ENCODE results near the gene POU1F1. TPM values are rescaled to one million over a fixed set of nuclear protein-coding genes. Genes with fewer than 3 reads are reported as not detected.
"Not testable (repeated sequence)": the region's sequence is repeated elsewhere in the genome, so short reads cannot be mapped to it uniquely, and the experiment has no call there.

The POU1F1 gene
- total RNA-seq = not detected in 2 replicates

- DNase-seq (ENCODE audit: low read depth in 2 of 2) = no peak
These were observed at the start of gene POU1F1 for GRCh38 chr3:87276484-87276883. TSS of gene POU1F1 (minus strand) at chr3:87276584. CDS start at chr3:87276462, 122 bp downstream.

DNA sequence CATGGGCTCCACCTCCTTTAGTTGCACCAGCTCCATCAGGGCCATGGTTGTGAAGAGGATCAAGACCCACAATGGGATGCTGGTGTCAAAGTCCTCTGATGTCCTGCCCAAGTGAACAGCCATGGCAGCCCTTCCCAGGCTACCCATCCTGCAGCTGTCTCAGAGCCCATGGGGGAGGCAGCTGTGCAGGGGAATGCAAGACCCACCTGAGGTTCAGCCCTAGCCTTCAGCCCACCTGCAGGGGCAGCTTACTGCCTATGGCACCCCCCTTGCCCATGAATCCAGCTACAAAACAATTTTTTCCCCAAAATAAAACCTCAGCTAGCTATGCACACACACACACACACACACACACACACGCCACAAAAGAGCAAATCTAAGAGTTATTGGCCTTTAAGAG lies 48.2 kb upstream of the POU1F1 start:
- no peak for DNase-seq (ENCODE audit: low read depth in 2 of 2)

GRCh38 chr3:87320756-87321626 lies 44.6 kb upstream of the POU1F1 start:
- DNase-seq (ENCODE audit: low read depth in 2 of 2) = no peak

GRCh38 chr3:87318617-87319021 lies 42.2 kb upstream of the POU1F1 start:
- DNase-seq (ENCODE audit: low read depth in 2 of 2) = peak in 1 of 2 donors; percentile 5

GRCh38 chr3:87317779-87318178 lies 41.4 kb upstream of the POU1F1 start:
- DNase-seq (ENCODE audit: low read depth in 2 of 2) = no peak

DNA sequence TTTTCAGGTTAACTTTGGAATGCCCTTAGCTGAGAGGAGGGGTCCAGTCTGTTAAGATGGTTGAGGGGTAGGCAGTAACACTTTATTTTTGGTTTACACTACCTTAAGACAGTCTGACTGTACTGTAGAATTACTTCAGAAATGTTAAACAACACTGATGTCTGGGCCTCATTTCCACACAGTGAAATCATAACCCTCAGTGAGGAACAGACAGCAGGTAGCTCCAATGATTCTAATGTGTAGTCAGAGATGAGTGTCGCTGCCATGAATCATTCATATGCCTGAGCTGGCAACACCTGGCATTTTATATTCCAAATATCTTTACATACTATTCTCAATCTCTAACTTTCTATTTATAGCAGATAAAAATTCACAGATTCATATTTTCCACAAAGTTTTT lies 37.3 kb upstream of the POU1F1 start:
- no peak for DNase-seq (ENCODE audit: low read depth in 2 of 2)

GRCh38 chr3:87311309-87311708 lies 34.9 kb upstream of the POU1F1 start:
- no peak for DNase-seq (ENCODE audit: low read depth in 2 of 2)

- DNase-seq (ENCODE audit: low read depth in 2 of 2) = no peak
These were observed 33.2 kb upstream of the POU1F1 start for GRCh38 chr3:87309601-87310000.

GRCh38 chr3:87307805-87308204 lies 31.4 kb upstream of the POU1F1 start:
- peak; percentile 2 to 7 for DNase-seq (ENCODE audit: low read depth in 2 of 2)

DNA sequence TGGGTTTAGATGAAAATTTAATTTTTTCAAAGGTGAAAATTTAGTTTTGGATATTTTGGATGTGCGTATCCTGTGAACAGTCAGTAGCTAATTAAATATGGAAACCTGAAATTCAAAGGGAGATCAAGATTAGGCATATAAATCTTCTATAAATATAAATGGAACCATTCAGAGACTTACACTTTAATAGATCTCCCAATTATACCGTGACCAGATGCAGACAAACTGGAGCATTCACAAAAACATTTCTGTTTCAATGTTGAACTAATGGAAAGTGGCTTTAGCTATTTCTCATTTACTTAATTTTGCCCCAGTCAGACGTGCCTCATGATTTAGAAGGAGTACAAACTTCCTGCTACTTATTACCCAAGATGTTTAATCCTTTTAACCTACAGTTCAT lies 29.1 kb upstream of the POU1F1 start:
- DNase-seq (ENCODE audit: low read depth in 2 of 2) = no peak

DNA sequence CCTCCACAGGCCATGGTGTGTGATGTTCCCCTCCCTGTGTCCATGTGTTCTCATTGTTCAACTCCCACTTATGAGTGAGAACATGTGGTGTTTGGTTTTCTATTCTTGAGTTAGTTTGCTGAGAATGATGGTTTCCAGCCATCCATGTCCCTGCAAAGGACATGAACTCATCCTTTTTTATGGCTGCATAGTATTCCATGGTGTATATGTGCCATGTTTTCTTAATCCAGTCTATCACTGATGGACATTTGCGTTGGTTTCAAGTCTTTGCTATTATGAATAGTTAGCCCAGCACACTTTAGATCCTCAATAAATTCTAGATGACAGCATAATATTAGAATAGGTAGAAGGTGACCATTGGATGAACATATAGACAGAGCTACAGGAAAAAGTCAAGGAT lies 28.6 kb upstream of the POU1F1 start:
- not testable (repeated sequence) for DNase-seq (ENCODE audit: low read depth in 2 of 2)

DNA sequence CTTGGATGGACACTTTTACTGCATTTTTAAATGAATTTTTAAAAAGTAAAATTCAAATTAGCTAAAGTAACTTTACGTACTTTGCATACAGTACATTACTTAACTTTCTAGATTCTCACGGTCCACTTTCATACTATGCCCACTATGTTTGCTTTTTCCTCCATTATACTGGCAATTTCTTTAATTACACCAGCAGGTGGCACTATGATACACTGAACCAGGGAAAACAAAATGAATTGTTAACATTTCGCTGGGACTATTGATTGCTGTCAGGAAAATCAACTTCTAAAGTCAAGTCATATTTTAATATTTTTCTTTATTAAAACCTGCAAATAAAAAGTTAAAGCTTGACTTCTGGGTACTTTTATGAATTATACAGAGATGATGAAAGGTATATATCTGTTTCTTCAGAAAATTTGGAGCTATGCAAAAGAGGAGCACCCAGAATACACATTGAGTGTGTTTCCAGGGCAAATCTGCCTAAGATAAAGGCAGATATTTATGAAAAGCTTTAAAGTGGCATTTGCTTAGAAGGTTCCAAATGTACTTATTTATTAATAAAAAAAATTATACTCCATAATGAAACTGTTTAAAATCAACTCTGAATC lies 21.8 kb upstream of the POU1F1 start:
- DNase-seq (ENCODE audit: low read depth in 2 of 2) = peak; percentile 52 to 61

DNA sequence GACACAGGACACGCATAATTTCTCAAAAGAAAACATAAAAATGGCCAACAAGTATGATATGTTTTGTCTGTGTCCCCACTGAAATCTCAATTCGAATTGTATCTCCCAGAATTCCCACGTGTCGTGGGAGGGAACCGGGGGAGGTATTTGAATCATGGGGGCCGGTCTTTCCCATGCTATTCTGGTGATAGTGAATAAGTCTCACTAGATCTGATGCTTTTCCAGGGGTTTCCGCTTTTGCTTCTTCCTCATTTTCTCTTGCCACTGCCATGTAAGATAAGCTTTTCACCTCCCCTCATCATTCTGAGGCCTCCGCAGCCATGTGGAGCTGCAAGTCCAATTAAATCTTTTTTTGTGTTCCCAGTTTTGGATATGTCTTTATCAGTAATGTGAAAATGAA lies 12.1 kb upstream of the POU1F1 start:
- no peak for DNase-seq (ENCODE audit: low read depth in 2 of 2)

- DNase-seq (ENCODE audit: low read depth in 2 of 2) = peak in 1 of 2 donors; percentile 32
These were observed 10.6 kb upstream of the POU1F1 start for GRCh38 chr3:87287011-87287410.

DNA sequence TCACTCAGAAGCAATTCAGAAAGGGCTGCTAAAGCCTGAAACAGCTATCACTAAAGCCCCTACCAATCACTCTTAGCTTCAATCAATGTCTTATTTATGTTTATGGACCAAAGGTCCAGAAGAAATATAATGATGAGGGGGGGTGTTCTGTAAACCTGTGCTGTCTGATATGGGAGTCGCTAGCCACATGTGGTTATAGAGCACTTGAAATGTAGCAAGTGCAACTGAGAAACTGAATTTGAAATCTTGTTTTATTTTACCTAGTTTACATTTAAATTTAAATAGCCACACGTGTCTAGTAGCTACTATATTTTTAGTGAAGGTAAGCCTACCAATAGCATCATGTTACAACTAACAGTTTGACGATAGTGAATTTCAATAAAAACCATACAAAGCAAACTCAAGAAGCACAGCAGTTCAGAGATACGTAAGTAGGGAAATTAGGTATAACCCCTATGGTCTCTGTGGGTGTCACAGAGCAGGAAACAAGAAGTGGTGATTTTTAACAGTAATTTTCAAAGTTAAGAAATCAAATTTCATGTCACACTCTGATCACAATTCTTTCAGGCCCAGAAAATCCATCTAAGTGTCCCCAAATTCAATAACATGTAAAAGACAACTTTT lies 3.6 kb downstream of the POU1F1 start:
- DNase-seq (ENCODE audit: low read depth in 2 of 2) = no peak

DNA sequence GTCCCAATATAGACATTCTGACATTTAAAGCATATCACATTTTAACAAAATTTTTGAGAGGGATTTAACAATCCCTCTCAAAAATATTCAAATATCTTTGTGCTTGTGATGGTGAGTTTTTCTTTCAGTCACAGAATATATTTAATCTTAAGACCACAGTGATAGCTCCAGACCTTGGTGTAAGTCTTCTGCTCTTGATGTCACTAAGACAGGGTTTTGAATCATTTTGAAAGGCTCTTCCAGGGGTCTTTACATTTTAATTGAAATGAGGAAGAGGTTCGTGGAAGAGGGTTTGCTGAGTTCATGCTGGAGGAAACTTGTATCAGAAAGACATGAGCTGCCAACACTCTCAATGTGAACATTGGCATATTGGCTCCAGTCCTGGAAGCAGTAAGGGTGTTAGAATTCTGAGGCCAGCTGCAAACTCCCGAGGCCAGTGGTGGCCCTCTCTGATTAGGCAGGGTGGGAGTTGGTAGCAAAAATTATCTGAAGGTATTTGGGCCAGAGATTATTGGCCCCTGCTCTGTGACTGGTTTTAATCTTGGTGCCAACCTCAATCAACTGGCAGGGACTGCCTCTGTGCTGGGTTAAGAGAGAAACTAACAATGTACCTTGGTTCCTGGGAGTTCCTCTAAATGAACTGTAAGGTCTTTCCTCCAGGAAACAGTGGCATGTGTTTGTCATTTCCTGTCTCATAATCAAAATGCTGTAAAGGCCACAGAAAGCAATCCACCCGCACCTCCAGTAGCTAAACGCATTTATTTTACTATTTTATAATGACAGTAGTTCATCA lies 5.3 kb downstream of the POU1F1 start:
- peak; percentile 63 to 73 for DNase-seq (ENCODE audit: low read depth in 2 of 2)

DNA sequence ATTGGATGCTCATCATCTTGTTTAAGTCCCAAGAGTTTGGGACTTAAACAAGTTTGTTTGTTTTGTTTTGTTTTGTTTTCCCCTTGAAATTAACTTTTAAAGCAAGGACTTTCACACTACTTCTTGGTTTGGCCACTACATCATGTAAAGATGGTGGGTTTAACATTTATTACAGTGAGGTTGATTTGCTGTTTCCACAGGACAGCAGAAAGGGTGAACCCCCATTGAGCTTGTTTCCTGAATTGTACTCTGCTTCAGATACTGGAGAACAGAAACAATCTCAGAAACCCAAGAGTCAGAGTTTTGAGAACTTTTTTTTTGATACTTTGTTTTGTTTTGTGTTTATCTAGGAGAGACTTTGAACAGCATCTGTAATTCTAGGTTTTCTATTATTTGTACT lies 6.7 kb downstream of the POU1F1 start:
- no peak for DNase-seq (ENCODE audit: low read depth in 2 of 2)

DNA sequence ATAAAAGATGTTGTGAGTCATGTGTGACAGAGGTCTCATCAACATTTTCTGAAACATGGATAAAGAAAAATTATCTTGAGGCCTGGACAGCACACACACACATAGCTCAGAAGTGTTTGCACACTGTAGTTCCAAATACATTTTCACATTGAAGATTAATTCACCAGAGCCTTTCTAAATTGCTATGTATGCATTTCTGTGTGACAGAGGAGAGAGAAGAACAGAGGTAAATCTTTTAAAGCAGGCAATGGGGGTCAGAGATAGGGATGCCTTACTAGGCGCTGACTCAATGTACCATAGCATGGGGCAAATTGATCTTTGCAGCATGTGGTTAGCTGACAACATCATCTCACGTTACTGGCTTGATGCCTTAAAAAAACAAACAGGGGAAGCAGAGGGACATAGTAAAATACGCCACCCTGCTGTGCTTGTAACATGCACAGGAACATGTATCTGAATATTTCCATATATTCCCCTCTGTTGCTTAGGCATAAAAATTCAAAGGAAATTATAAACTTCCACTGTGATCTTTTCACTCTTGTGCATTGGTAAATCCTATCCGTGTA lies 7.7 kb downstream of the POU1F1 start:
- DNase-seq (ENCODE audit: low read depth in 2 of 2) = peak; percentile 2 to 41

GRCh38 chr3:87267953-87268645 lies 8.3 kb downstream of the POU1F1 start:
- peak in 1 of 2 donors; percentile 14 for DNase-seq (ENCODE audit: low read depth in 2 of 2)

GRCh38 chr3:87261925-87262324 lies 14.5 kb downstream of the POU1F1 start:
- no peak for DNase-seq (ENCODE audit: low read depth in 2 of 2)

- DNase-seq (ENCODE audit: low read depth in 2 of 2) = peak; percentile 64 to 69
These were observed 16.1 kb downstream of the POU1F1 start for GRCh38 chr3:87260270-87260669.

All from lung microvascular endothelial cell (primary cell).